NCI-H2107 treated with DMSO at 0.1 percent for 48 hours (cell line): ENCODE data around the gene DENND2A.

Experiments used
- DNase-seq: peaks from one replicate; lab custom pipeline; 2025; ENCODE audit not compliant: unreplicated experiment; lab: John Stamatoyannopoulos, UW

Gene DENND2A

DNA sequence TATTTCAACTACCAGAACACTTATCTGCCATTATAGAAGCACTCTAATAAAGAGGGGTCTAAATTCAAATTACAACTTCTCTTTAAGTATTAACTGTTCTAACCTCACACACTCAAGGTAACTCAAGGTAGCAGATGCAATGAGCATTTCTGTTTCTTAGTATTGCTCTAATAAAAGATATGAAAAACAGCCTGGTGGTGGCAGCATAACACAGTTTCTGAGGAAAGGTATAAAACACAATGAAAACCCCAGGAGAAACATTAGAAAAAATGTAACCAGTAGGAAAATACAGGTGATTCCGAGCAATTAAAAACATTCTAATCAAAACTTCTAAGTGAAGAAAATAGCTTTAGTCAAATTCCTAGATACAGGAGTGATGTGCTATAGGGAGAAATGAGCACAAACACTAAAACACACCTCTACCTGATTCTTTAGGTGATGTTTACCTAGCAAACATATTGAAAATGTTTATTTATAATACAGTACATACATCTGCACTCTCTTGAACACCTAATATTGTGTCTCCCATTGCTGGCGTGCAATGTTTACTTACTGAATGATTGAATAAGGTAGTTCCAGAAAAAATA lies 164.8 kb downstream of the DENND2A start:
- DNase-seq, result peak; percentile 82
